ENCODE measurements around the gene GOLT1B.

GRCh38 chr12:21502872-21503271, 1.3 kb downstream of the GOLT1B start:
- TF ChIP-seq GABPA (IDR thresholded peaks at IDR 0.05; ENCODE audit: low read depth) (no peak), EZH2phosphoT487 (IDR thresholded peaks at IDR 0.05; ENCODE audit: borderline replicate concordance, low read depth) (no peak), RAD21 (IDR thresholded peaks at IDR 0.05; ENCODE audit: low read length) (no peak), POLR2AphosphoS5 (IDR thresholded peaks at IDR 0.05; ENCODE audit: low read depth, low read length) (no peak), IRF3 (IDR thresholded peaks at IDR 0.05; ENCODE audit: low read depth, low read length) (no peak), CTCF (IDR thresholded peaks at IDR 0.05) (no peak), MAX (IDR thresholded peaks at IDR 0.05; ENCODE audit: low read depth) (no peak), TEAD4 (IDR thresholded peaks at IDR 0.05; ENCODE audit: borderline replicate concordance, insufficient read depth) (no peak)
